Adipocyte (in vitro differentiated cells): ENCODE results near the gene LY6G6D.
A peak's percentile ranks its signal among the peaks of the same experiment; 100 is the strongest.

Experiments used
- DNase-seq: peaks from one replicate; pipeline ENCODE4 v3.0.0-alpha.2; 2015; ENCODE audit warnings: low read depth
- H3K27me3 ChIP-seq: replicated peaks from 2 replicates; pipeline ENCODE4 v1.7.0; 2013; ENCODE audit warnings: mild to moderate bottlenecking, low read length, moderate library complexity; ENCODE audit not compliant: control insufficient read depth, insufficient read depth
- H3K36me3 ChIP-seq: 2 replicates; pipeline ENCODE4 v1.7.0; 2013; ENCODE audit warnings: low read length, mild to moderate bottlenecking, moderate library complexity; ENCODE audit not compliant: control insufficient read depth, insufficient read depth, severe bottlenecking
- H3K4me1 ChIP-seq: 2 replicates; pipeline ENCODE4 v1.7.0; 2013; ENCODE audit warnings: mild to moderate bottlenecking, low read length, moderate library complexity; ENCODE audit not compliant: control insufficient read depth, insufficient read depth
- H3K4me3 ChIP-seq: 2 replicates; pipeline ENCODE4 v1.7.0; 2013; ENCODE audit warnings: mild to moderate bottlenecking, low read length, moderate library complexity
- H3K9ac ChIP-seq: 2 replicates; pipeline ENCODE4 v1.7.0; 2013; ENCODE audit warnings: mild to moderate bottlenecking, low read length, moderate library complexity
- H3K9me3 ChIP-seq: 2 replicates; pipeline ENCODE4 v1.7.0; 2013; ENCODE audit warnings: mild to moderate bottlenecking, low read length, moderate library complexity; ENCODE audit not compliant: control insufficient read depth

Gene LY6G6D, protein sequence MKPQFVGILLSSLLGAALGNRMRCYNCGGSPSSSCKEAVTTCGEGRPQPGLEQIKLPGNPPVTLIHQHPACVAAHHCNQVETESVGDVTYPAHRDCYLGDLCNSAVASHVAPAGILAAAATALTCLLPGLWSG

DNA sequence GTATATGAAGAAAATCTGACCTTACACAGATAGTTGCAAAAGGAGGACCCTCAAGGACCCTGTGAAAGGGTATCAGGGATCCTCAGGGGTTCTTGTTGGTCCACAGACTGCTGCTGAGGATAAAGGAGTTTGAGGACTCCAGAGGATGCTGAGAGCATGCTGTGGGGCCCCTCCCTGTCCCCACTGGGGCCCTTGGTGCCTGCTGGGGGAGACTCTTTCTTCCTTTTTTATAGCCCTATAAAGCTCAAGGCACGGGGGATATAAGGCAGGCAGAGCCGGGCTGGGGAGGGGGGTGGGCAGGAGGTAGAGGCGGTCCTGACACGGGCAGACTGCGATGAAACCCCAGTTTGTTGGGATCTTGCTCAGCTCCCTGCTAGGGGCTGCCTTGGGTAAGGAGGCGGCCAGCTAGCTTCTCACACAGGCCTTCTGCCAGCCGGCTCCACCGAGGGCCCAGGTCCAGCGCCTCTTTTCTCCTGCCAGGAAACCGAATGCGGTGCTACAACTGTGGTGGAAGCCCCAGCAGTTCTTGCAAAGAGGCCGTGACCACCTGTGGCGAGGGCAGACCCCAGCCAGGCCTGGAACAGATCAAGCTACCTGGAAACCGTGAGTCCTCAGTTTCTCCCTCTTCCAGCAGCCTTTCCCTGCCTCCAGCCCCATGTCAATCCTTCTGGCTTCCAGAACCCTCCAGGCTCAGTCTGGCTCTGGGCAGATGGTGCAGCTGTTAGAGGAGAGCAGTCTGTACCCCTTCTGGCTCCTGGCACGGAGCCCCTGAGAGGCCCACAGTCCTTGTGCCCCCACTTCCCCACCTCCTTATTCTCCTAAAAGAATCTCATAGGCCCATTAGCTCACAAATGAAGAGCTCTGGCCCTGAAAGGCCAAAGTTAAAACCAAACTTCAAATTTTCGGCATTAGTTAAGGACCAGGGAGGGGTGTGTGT is at the start of gene LY6G6D:
Gene LY6G6D (plus strand): TSS at position 327 of the 937 bp plus-strand sequence. CDS start 8 bp downstream, at position 335.
- Histone ChIP-seq H3K36me3 (no peaks in the 10 kb centered on the region), H3K9me3 (no peaks in the 10 kb centered on the region), H3K4me1 (no peaks in the 10 kb centered on the region), H3K9ac (no peak within 1 kb of the TSS), H3K4me3 (no peak within 1 kb of the TSS), H3K27me3 (peaks cover 27% of the 10 kb centered on the region)
- DNase-seq = no peak

DNA sequence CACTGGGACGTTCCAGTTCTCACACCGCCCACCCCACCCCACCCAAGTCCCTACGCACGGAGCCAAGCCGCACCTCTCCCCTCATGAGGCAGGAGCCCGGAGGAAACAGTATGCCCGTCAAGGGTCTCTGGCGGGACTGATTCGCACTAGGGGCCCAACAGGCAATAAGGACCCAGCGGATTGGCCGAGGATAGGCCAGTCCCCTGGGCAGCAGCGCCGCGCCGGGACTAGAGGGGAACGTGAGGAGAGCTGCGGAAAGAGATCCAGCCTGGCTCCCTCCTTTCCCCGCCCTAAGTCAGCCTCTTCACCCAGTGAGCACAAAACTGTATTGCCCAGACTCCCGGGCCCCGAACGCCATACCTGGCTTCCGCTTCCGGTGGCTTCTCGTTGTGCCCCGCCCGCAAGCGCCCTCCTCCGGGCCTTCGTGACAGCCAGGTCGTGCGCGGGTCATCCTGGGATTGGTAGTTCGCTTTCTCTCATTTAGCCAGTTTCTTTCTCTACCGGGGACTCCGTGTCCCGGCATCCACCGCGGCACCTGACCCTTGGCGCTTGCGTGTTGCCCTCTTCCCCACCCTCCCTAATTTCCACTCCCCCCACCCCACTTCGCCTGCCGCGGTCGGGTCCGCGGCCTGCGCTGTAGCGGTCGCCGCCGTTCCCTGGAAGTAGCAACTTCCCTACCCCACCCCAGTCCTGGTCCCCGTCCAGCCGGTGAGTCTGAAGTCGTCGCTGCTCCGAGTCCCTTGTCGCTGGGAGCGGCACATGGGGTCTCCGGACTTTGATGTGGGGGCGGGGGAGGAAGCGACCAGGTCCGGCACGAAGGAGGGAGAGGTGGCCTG is 49.4 kb upstream of the LY6G6D start, which contains the start of gene CSNK2B:
Gene CSNK2B (plus strand): TSS at position 580 of the 836 bp plus-strand sequence. CDS start 752 bp downstream, outside the sequence.
- Histone ChIP-seq H3K4me3 (peak within 1 kb of the TSS; percentile 98), H3K36me3 (peaks cover 49% of the 10 kb centered on the region)

DNA sequence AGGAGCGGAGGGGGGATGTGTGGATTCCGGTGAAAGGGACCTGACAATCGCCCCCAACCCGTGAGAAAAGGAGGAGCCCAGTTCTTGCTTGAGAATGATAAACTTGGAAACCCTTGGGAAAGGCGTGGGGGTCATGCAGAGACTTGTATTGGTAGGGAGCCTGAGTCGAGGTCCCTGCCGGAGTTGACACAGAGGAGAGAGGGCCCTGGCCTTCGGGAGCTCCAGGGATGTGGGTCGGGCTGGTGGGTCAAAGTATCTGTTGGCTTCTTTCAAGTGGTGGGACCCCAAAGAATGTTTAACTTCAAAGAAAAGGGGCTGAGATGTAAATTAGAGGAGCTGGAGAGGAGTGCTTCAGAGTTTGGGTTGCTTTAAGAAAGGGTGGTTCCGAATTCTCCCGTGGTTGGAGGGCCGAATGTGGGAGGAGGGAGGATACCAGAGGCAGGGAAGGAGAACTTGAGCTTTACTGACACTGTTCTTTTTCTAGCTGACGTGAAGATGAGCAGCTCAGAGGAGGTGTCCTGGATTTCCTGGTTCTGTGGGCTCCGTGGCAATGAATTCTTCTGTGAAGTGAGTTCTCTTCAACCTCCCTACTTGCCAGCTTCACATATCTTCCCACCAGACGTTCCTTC is 48.7 kb upstream of the LY6G6D start:
- peaks cover 56% of the 10 kb centered on the region for H3K36me3 ChIP-seq

More for the DNA sequence above, 49.4 kb upstream of the LY6G6D start, which contains the start of gene CSNK2B:
- H3K4me1 ChIP-seq = peaks cover 30% of the 10 kb centered on the region
- H3K9me3 ChIP-seq = no peaks in the 10 kb centered on the region
- peak within 1 kb of the TSS; percentile 98 for H3K9ac ChIP-seq
- peak; percentile 99 for DNase-seq
- H3K27me3 ChIP-seq = no peaks in the 10 kb centered on the region

DNA sequence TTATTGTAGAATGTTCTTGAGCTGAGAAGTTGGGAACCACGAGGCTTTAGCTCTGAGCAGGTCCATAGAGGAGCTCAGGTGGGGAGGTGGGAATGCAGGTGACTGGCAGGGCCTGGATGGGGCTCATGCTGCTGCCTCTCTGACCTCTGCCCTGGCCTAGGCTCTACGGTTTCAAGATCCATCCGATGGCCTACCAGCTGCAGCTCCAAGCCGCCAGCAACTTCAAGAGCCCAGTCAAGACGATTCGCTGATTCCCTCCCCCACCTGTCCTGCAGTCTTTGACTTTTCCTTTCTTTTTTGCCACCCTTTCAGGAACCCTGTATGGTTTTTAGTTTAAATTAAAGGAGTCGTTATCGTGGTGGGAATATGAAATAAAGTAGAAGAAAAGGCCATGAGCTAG is 45.5 kb upstream of the LY6G6D start, which contains the start of gene LY6G5B:
Gene LY6G5B (plus strand): TSS at position 301 of the 400 bp plus-strand sequence. CDS start 975 bp downstream, outside the sequence.
- Histone ChIP-seq H3K9me3 (no peaks in the 10 kb centered on the region), H3K9ac (no peak within 1 kb of the TSS), H3K4me1 (peaks cover 6% of the 10 kb centered on the region), H3K4me3 (no peak within 1 kb of the TSS), H3K27me3 (no peaks in the 10 kb centered on the region), H3K36me3 (peaks cover 73% of the 10 kb centered on the region)
- DNase-seq = no peak

More for the DNA sequence above, 48.7 kb upstream of the LY6G6D start:
- peak; percentile 56 for DNase-seq
- no peaks in the 10 kb centered on the region for H3K27me3 ChIP-seq
- H3K9me3 ChIP-seq = no peaks in the 10 kb centered on the region
- peak overlapping the region; percentile 98 for H3K9ac ChIP-seq
- peak overlapping the region; percentile 98 for H3K4me3 ChIP-seq
- H3K4me1 ChIP-seq = peaks cover 24% of the 10 kb centered on the region

DNA sequence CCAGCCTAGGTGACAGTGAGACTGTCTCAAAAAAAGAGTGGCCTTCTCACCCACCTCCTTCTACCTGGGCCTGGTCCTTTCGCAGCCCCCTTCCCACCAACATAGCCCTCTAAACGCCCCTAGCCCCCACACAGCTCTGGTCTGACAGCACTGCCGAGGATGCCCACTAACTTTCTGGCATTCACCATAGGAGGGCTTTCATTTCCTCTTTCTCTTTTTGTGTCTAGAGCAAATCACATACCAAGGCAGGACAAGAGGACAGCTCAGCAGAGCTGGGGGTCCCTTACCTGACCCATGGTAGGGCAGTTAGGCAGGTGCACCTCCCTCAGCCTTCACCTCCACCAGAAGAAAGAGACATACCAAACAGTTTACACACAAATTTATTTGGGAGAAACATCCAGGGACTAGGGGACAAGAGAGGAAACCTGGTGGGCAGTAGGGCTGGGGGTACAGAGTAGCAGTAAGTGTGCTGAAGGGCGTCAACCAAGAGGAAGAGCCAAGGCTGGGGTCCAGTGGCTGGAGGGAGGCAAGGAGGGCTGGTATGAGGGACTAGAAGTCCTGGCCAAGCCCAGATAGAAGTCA is 38.7 kb upstream of the LY6G6D start:
- H3K36me3 ChIP-seq = peaks cover 29% of the 10 kb centered on the region
- peaks cover 9% of the 10 kb centered on the region for H3K4me1 ChIP-seq
- no peaks in the 10 kb centered on the region for H3K27me3 ChIP-seq
- H3K4me3 ChIP-seq = no peak overlapping the region
- no peak overlapping the region for H3K9ac ChIP-seq
- H3K9me3 ChIP-seq = no peaks in the 10 kb centered on the region
- DNase-seq = no peak

DNA sequence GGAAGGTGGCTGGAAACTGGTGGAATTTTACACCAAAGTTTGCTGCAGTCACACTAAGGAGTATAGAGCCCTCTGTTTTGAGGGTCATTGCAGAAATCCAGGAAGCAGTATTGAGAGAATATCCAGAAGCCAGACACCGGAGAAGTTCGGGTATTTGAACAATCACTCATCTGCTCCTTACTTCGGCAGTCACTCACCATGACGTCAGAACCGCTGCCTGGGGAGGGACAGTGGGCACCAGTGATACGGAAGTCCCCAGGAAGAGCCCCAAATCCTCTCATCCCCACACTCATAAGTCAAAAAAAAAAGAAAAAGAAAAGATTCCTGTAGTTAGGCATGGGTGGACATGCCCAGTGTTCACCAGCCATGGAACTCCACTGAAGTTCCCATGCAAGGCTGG is 38.2 kb upstream of the LY6G6D start:
- Histone ChIP-seq H3K36me3 (peaks cover 24% of the 10 kb centered on the region), H3K27me3 (no peaks in the 10 kb centered on the region), H3K4me3 (no peak overlapping the region), H3K4me1 (peaks cover 13% of the 10 kb centered on the region), H3K9ac (no peak overlapping the region), H3K9me3 (no peaks in the 10 kb centered on the region)
- no peak for DNase-seq

DNA sequence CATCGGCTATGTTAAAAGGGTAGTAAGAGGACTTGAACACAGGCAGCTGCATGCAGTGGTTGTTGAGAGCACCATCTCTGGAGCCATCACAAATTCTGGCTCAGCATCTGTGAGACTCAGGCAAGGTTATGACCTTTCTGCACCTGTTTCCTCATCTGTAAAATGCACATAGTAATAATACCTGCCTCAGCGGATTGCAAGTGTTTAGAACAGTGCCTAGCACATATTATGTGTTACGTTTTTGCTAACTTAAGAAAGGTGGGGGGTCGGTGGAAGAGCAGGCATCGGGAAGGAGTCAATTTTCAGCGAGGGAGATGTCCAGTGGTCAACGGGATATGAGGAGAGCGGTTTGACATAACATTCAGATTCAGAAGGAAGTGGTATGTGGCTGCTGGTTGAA is 37.2 kb upstream of the LY6G6D start:
- Histone ChIP-seq H3K9me3 (no peaks in the 10 kb centered on the region), H3K27me3 (no peaks in the 10 kb centered on the region), H3K4me3 (no peak overlapping the region), H3K36me3 (peaks cover 15% of the 10 kb centered on the region), H3K4me1 (peaks cover 13% of the 10 kb centered on the region), H3K9ac (no peak overlapping the region)
- DNase-seq = no peak

DNA sequence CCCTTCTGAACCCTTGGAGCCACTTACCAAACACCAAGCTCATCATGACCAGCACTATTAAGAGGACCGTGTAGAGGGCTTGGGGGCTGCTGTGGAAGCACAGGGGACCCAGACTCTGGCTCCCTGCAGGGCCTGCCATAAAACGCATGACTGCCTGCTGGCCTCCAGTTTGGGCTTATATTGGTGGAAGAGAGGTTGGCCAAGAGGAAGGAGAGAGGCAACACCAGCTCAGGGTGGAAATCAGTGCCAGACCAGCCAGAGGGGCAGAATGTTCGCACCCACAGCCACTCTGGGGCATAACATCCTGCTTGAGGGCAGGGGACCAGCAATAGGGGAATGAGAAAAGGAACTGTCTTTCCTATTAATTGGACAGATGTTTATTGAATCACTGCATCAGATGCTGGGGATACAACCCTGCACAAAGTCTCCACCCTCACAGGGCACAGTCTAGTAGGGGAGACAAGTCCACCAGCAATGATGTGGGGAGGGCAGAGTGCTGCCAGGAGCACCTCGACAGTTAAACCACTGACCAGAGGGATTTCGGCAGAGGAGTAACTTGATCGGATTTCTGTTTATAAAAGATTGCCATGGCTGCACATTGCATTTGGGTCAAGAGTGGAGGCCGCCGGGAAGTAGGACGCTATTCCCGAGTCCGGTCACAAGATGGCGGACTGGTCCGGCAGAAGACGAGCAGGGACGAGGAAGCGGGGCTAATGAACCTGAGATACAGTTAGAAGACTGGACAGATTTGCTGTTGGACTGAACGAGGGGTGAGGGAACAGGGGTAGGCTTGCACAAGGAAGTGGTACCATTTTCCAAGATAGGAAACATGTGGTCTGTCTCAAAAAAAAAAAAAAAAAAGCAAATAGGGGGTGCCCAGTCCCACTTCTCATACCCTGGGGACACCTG is 34.7 kb upstream of the LY6G6D start, which contains the start of gene LY6G5C:
Gene LY6G5C (minus strand): TSS at position 842 of the 909 bp plus-strand sequence. CDS start 694 bp downstream, at position 148.
- Histone ChIP-seq H3K4me3 (peak within 1 kb of the TSS; percentile 77), H3K4me1 (peaks cover 13% of the 10 kb centered on the region), H3K27me3 (no peaks in the 10 kb centered on the region), H3K36me3 (no peaks in the 10 kb centered on the region), H3K9me3 (no peaks in the 10 kb centered on the region), H3K9ac (peak within 1 kb of the TSS; percentile 73)
- peak; percentile 96 for DNase-seq

DNA sequence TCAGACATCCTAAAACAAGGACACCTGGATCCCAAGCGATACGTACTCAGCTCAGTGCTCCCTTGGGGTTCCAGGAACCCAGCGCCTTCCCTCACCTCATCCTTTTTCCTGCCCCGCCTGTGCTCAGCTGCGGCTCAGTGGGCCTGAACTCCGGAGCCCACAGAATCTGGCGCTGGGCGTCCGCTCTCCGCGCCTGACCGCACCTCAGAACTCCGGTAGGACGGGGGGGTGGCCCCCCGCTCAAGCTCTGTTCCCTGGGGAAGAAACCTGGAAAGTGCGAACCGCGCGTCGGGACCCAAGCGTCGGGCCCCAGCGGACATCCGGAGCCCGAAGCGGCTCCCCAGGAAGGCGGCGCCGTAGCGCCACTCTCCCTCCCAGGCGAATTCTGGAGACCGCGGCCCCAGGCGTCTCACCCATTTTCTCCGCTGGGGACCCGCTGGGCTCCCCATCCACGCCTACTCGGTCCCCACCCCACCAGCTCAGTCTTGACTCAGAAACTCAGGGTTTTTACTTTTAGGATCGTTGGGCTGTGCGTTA is 33.9 kb upstream of the LY6G6D start:
- H3K9ac ChIP-seq = peak overlapping the region; percentile 73
- no peaks in the 10 kb centered on the region for H3K9me3 ChIP-seq
- peak; percentile 80 for DNase-seq
- peaks cover 5% of the 10 kb centered on the region for H3K36me3 ChIP-seq
- H3K27me3 ChIP-seq = no peaks in the 10 kb centered on the region
- peaks cover 13% of the 10 kb centered on the region for H3K4me1 ChIP-seq
- peak overlapping the region; percentile 77 for H3K4me3 ChIP-seq
